ENCODE results near the gene RRP36.
A peak's percentile ranks its signal among the peaks of the same experiment; 100 is the strongest.

Gene RRP36

GRCh38 chr6:43070028-43070632 lies 48.7 kb downstream of the RRP36 start:
- DNase-seq (ENCODE audit: low spot score): peak; percentile 29

GRCh38 chr6:43074847-43075669 lies 53.6 kb downstream of the RRP36 start:
- DNase-seq (ENCODE audit: low spot score): no peak

- no peak for DNase-seq (ENCODE audit: low spot score)
These were observed 54.4 kb downstream of the RRP36 start, which contains the start of gene PTK7 for GRCh38 chr6:43075670-43076463. PTK7 (plus strand) TSS chr6:43076314; CDS start chr6:43076489, 175 bp downstream.

GRCh38 chr6:43076464-43077332 lies 55.3 kb downstream of the RRP36 start:
- no peak for DNase-seq (ENCODE audit: low spot score)

GRCh38 chr6:43077333-43077809 lies 55.9 kb downstream of the RRP36 start:
- no peak for DNase-seq (ENCODE audit: low spot score)

- no peak for DNase-seq (ENCODE audit: low spot score)
These were observed 56.6 kb downstream of the RRP36 start for GRCh38 chr6:43077981-43078511.

GRCh38 chr6:43078691-43079090 lies 57.3 kb downstream of the RRP36 start:
- no peak for DNase-seq (ENCODE audit: low spot score)
